Panc1 (cell line): ENCODE measurements around the gene CHMP5. TPM values are rescaled to one million over a fixed set of nuclear protein-coding genes. Genes with fewer than 3 reads are reported as not detected.

Experiments used
- ATAC-seq: fragments of 200-7000 bp; cut with Tn5 transposase; 2 replicates; pipeline ENCODE4 v1.9.1; 2020; ENCODE audit warnings: mild to moderate bottlenecking, moderate library complexity
- BruUV-seq: library from RNA; stranded (reverse); fragments of 400-500 nt; replicated peaks from 2 replicates; lab custom pipeline; 2021; lab: Mats Ljungman, UMichigan
- CTCF ChIA-PET: fragments of 300-600 bp; sonication (Branson Sonifier 250); formaldehyde crosslinking; loops from one replicate; lab custom pipeline; 2022; ENCODE audit warnings: antibody characterized with exemption; lab: Charles Lee
- POLR2A ChIA-PET: fragments of 300-600 bp; sonication (Branson Sonifier 250); formaldehyde crosslinking; loops from one replicate; lab custom pipeline; 2022; ENCODE audit warnings: antibody characterized with exemption; lab: Charles Lee
- DNase-seq: peaks from one replicate; pipeline ENCODE4 v3.0.0-alpha.2; 2010; ENCODE audit warnings: low read depth, low spot score
- H3K27ac ChIP-seq: 2 replicates; pipeline ENCODE4 v1.5.1; 2011; ENCODE audit warnings: mild to moderate bottlenecking, low read length, inconsistent platforms
- H3K27me3 ChIP-seq: fragments of 200-500 bp; sonication (Bioruptor generic); 2 replicates; pipeline ENCODE4 v1.6.0; 2014; ENCODE audit warnings: low read length, inconsistent platforms; ENCODE audit not compliant: control insufficient read depth, insufficient read depth
- H3K36me3 ChIP-seq: fragments of 200-500 bp; sonication (Bioruptor generic); 2 replicates; pipeline ENCODE4 v1.5.1; 2014; ENCODE audit warnings: inconsistent platforms, mild to moderate bottlenecking, low read length, moderate library complexity; ENCODE audit not compliant: control insufficient read depth, insufficient read depth
- H3K4me1 ChIP-seq: 2 replicates; pipeline ENCODE4 v1.5.1; 2011; ENCODE audit warnings: inconsistent platforms, mild to moderate bottlenecking, low read length, moderate library complexity; ENCODE audit not compliant: control insufficient read depth, insufficient read depth
- H3K4me3 ChIP-seq, 2 experiments: 2 replicates each; pipeline ENCODE4 v1.5.1; 2011 to 2012; ENCODE audit warnings: low read depth in 2 of 2, low read length in 2 of 2, mild to moderate bottlenecking in 2 of 2, inconsistent platforms in 1 of 2, moderate library complexity in 1 of 2
- H3K9me3 ChIP-seq: fragments of 200-500 bp; sonication (Bioruptor generic); 2 replicates; pipeline ENCODE4 v1.5.1; 2014; ENCODE audit warnings: low read depth, mild to moderate bottlenecking, inconsistent platforms, low read length, moderate library complexity; ENCODE audit not compliant: control insufficient read depth, insufficient read depth
- CTCF ChIP-seq: fragments of 450-650 bp; IDR thresholded peaks from 2 replicates; pipeline ENCODE4 v1.5.1; 2017; ENCODE audit warnings: mild to moderate bottlenecking
- POLR2AphosphoS5 ChIP-seq: IDR thresholded peaks from 2 replicates; pipeline ENCODE4 v1.6.1; 2012; ENCODE audit warnings: mild to moderate bottlenecking, low read depth, low read length, moderate library complexity
- REST ChIP-seq, 2 experiments: IDR thresholded peaks; 2 replicates each; pipeline ENCODE4 v1.6.1; 2011 to 2012; ENCODE audit warnings: low read depth in 2 of 2, control low read depth in 1 of 2, low read length in 1 of 2, mild to moderate bottlenecking in 1 of 2, moderate library complexity in 1 of 2; ENCODE audit not compliant: insufficient read depth in 1 of 2
- SIN3A ChIP-seq: IDR thresholded peaks from 2 replicates; pipeline ENCODE4 v1.6.1; 2012; ENCODE audit warnings: low read depth, mild to moderate bottlenecking, low read length, moderate library complexity, borderline replicate concordance; ENCODE audit not compliant: insufficient read depth
- TCF7L2 ChIP-seq: IDR thresholded peaks from 2 replicates; pipeline ENCODE4 v1.6.1; 2011; ENCODE audit warnings: mild to moderate bottlenecking, low read depth, low read length, inconsistent platforms
- in situ Hi-C: cut with HindIII; loops from 2 replicates; pipeline ENCODE4 v1.10.0; 2016; ENCODE audit warnings: low sequenced_read_pairs, low pct_unique_long_range_greater_than_20kb
- intact Hi-C: fragments of 100-400 bp; cut with micrococcal nuclease; formaldehyde crosslinking; loops from one replicate; pipeline ENCODE4 v1.10.0; 2022; ENCODE audit not compliant: unreplicated experiment
- total RNA-seq: library from RNA; stranded (reverse); gene quantifications from one replicate; pipeline ENCODE4 v1.2.1, GENCODE V29; 2021; ENCODE audit not compliant: unreplicated experiment

Gene CHMP5
- total RNA-seq, 1 experiment from 2014 or later: 74.5 TPM

GRCh38 chr9:33249983-33250382 is 14.9 kb upstream of the CHMP5 start:
- BruUV-seq: no TSS peak
- POLR2A ChIA-PET: no interaction called here
- in situ Hi-C loops: no loop called here

GRCh38 chr9:33250458-33250995 is 14.3 kb upstream of the CHMP5 start:
- BruUV-seq: no TSS peak
- ChIA-PET CTCF (no interaction called here), POLR2A (no interaction called here)
- Histone ChIP-seq H3K9me3 (no peaks in the 10 kb centered on the region), H3K4me1 (no peaks in the 10 kb centered on the region), H3K4me3 (no peak overlapping the region), H3K36me3 (peaks cover 5% of the 10 kb centered on the region; the same call in 1 of the 2 replicates), H3K27ac (no peak overlapping the region), H3K27me3 (no peaks in the 10 kb centered on the region)
- intact Hi-C loops: no loop called here
- ATAC-seq (no peak), DNase-seq (no peak)
- in situ Hi-C loops: no loop called here
- TF ChIP-seq SIN3A (no peak), TCF7L2 (no peak), REST (IDR thresholded peaks at IDR 0.05; ENCODE audit: insufficient read depth in 1 of 2, low read depth in 2 of 2, low read length in 1 of 2) (no peak), POLR2AphosphoS5 (no peak), CTCF (no peak)

More at GRCh38 chr9:33249983-33250382, 14.9 kb upstream of the CHMP5 start:
- no peak overlapping the region for H3K4me3 ChIP-seq
- ATAC-seq (no peak), DNase-seq (no peak)
- intact Hi-C loops: no loop called here
- no peak for TF ChIP-seq TCF7L2
- TF ChIP-seq POLR2AphosphoS5: no peak
- TF ChIP-seq CTCF: no peak
- no peak for TF ChIP-seq REST (IDR thresholded peaks at IDR 0.05; ENCODE audit: insufficient read depth in 1 of 2, low read depth in 2 of 2, low read length in 1 of 2)
- TF ChIP-seq SIN3A: no peak
- no peaks in the 10 kb centered on the region for H3K9me3 ChIP-seq
- no peaks in the 10 kb centered on the region for H3K27me3 ChIP-seq
- peaks cover 5% of the 10 kb centered on the region; the same call in 1 of the 2 replicates for H3K36me3 ChIP-seq
- CTCF ChIA-PET: no interaction called here
- no peak overlapping the region for H3K27ac ChIP-seq
- no peaks in the 10 kb centered on the region for H3K4me1 ChIP-seq
